NOMO-1 treated with dmso at 0.1 percent for 144 hours (cell line): ENCODE measurements around the gene NAPEPLD.
"Not testable (repeated sequence)": the region's sequence is repeated elsewhere in the genome, so short reads cannot be mapped to it uniquely, and the experiment has no call there.

ENCODE experiments used
- DNase-seq: peaks from one replicate; lab custom pipeline; 2025; ENCODE audit not compliant: unreplicated experiment; lab: John Stamatoyannopoulos, UW

The NAPEPLD gene

GRCh38 chr7:103144754-103145153 lies 4.1 kb downstream of the NAPEPLD start:
- not testable (repeated sequence) for DNase-seq

DNA sequence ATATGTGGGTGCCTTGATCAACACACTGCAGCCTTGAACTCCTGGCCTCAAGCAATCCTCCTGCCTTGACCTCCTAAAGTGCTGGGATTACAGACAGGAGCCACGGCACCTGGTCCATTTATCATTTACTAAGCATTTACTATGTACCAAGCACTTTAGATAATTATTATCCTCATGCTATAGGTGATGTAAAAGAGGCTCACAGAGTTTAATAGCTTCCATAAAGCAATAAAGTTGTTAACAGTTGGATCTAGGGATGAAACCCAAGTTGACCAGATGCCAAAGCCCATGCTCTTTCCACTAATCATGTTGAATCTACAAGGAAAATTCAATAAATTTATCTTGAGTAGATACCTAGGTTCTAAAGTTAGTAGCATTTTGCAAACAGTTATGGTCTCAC lies 5.0 kb downstream of the NAPEPLD start:
- DNase-seq: no peak

- no peak for DNase-seq
These were observed 6.4 kb downstream of the NAPEPLD start for GRCh38 chr7:103142494-103142893.

DNA sequence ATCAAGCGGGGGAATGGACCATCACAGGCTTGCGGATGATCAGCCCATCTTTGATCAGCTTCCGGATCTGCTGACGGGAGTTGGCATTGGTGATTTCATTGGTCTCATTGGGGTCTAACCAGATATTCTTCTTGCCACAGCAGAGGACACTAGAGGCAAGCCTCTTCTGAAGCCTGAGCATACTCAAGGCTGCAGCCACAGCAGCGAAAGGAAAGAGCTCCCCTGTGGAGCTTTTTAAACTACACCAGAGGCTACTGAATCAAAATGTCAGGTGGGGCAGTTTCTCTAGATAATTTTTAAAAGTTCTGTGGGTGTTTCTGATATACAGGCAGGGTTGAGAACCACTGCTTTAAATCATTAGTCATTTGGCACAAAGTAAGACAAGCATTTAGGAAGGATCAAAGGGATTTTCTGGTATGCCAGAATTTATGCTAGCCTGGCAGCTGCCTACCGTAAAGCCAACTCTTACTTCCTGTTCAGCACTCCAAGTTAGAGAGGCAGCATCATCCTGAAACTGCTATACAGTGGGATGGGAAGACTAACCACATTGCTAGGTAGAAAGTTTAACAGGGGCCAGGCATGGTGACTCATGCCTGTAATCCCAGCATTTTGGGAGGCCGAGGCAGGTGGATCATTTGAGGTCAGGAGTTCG lies 7.0 kb downstream of the NAPEPLD start:
- DNase-seq: no peak

GRCh38 chr7:103140685-103141084 lies 8.2 kb downstream of the NAPEPLD start:
- no peak for DNase-seq

- DNase-seq: no peak
These were observed 8.8 kb downstream of the NAPEPLD start for GRCh38 chr7:103140061-103140460.

DNA sequence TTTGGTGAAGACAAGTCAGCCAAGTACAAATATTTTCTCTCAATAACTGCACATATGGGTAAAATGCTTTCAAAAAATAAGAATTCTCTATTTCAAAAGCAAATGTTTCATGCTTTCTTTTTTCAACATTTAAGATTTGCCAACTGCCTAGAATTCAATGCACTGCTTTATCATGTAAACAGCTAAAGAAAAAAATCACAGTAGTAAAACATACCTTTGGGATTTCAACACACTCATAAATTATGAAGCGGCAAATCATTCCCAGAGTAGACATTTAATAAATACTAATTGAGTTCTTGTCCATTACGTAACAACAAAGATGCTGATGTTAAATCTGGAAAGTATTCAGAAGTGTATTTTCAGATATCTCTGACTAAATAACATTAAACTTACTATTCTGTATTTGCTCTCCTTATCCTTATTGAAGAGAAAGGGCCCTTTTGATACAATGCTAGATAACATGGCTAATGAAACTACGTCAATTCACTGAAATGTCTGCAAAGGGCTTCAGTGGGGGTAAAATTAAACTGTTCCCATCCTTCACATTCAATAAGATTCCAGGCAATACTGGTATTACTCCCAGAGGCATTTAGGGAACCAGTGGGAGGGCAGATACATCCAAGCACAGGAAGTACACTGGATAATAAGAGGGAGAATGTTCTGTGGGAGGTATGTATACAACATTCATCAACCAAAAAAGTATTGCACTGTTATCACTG lies 13.9 kb downstream of the NAPEPLD start:
- no peak for DNase-seq

- DNase-seq: no peak
These were observed 15.8 kb downstream of the NAPEPLD start for GRCh38 chr7:103132995-103133688.

GRCh38 chr7:103130901-103131624 lies 17.8 kb downstream of the NAPEPLD start:
- DNase-seq: no peak

DNA sequence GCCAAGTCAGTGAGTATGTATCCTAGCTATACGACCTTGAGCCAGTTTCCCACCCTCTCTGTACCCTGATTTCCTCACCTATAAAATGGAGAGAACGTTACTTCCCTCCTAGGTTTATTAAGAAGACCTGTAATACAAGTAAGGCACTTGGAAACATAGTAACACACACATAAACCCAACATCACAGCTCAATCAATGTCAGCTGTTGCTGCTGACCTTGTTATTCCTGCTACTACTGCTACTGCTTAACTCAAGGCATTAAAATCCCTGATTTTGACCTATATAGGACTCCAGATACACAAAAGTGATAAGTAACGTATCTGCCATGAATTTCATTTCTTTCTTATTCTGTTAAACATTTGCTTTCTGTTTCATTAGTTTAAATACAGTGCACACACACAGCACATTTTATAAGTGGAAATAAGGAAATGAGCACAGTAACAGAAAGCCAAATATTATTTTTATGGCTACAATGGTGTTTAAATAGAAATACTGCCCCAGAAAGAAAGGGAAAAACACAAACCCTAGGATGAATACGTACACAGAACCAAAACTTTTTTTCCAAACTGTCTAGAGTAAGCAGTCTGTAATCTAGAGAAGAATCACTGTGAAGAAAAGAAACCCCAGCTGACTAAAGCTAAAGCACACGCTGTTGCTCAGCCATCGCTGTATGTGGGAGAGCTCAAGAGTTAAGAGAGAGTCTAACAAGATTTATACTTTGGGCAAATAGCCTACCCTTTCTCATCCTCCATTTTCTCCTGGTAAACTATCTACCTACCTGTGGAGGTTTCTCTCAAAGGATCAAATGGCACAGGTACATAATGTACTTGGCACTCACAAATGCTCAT lies 19.0 kb downstream of the NAPEPLD start:
- no peak for DNase-seq

DNA sequence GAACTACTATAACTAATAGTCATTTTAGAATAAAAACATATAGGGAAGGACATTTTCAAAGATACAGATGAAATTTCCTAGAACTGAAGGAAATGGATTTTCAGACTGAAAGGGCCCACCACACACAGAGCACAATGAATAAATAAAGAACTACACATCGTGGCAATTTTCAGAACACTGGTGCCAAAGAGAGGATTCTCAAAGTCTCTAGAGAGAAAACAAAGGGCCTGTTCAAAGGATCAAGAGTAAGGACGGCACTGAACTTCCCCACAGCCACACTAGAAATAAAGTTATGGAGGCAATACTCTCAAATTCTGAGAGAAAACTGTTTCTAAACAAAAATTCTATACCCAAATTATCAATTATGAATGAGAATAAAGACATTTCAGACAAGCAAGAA lies 21.9 kb downstream of the NAPEPLD start:
- no peak for DNase-seq

GRCh38 chr7:103124429-103124979 lies 24.4 kb downstream of the NAPEPLD start:
- DNase-seq: no peak

DNA sequence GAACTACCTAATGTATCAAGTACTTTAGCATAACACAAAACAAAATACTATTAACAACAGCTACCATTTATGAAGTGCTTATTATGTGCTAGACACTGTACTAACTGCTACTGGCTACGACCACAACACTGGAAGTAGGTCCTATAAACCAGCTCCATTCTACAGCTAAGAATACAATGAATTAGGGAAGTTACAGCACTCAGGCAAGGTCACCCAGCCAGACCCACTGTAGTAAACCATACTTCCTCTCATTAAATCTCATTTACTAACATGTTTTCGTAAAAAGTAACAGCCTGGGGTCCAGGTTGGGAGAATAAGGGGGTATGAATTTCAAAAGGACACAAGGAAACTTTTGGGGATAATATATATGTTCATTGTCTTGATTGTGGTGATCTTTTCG lies 25.4 kb downstream of the NAPEPLD start:
- no peak for DNase-seq

GRCh38 chr7:103121641-103122040 lies 27.3 kb downstream of the NAPEPLD start:
- DNase-seq: no peak

DNA sequence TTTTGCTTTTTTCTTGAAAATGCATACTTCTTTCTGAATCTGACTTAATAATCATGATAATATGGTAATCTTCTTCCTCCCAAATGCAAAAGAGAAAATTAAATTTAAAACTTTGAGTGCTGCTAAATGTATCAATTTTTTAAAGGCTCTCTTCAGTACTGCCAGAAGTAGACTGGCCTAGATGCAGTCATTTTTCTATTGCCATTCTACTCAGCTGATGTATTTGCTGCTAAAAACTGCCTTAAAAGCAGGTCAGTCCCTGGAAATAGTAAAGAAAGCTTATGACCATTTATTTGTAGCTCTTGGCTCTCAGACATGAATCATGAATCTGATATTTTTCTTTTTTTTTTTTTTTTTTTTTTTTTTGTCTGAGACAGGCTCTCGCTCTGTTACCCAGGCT lies 28.5 kb downstream of the NAPEPLD start:
- no peak for DNase-seq

- no peak for DNase-seq
These were observed 29.1 kb downstream of the NAPEPLD start for GRCh38 chr7:103119791-103120291.

DNA sequence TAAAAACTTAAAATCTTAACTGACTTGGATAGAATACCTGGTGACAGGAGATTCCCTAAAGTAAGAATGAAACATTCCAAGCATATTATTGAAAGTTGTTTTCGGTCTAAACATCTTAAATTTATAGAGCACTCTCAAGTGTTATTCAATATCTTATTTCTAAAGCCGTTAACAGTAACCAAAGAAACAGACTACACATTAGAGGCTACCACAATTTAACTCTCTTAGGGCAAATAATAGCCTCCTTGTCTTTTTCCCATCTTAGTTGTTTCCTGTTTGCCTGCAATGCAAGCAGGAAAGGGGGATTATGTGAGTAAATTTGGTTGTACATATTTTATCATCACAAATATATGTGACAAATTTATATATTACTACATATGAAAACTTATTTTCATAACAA lies 31.4 kb downstream of the NAPEPLD start:
- no peak for DNase-seq

GRCh38 chr7:103116991-103117390 lies 31.9 kb downstream of the NAPEPLD start:
- no peak for DNase-seq

- DNase-seq: no peak
These were observed 32.4 kb downstream of the NAPEPLD start for GRCh38 chr7:103116511-103116910.

- no peak for DNase-seq
These were observed 33.1 kb downstream of the NAPEPLD start for GRCh38 chr7:103115771-103116170.
